SK-N-SH (cell line): ENCODE data around the gene IL4.

Source experiments
- EP300 ChIP-seq, 2 experiments: IDR thresholded peaks; 2 replicates each; pipeline versions ENCODE4 v1.4.0 to v1.6.1; 2012; ENCODE audit warnings: borderline replicate concordance in 1 of 2, low read depth in 1 of 2, low read length in 1 of 2
- FOXJ3 ChIP-seq: sonication (generic); formaldehyde crosslinking; IDR thresholded peaks from 2 replicates; pipeline ENCODE4 v1.5.1; 2020; ENCODE audit warnings: mild to moderate bottlenecking, missing genetic modification reagents
- RAD21 ChIP-seq: IDR thresholded peaks from 2 replicates; pipeline ENCODE4 v1.6.1; 2012; ENCODE audit warnings: mild to moderate bottlenecking, low read length
- SMC3 ChIP-seq: IDR thresholded peaks from 2 replicates; pipeline ENCODE4 v1.6.1; 2012; ENCODE audit warnings: low read depth, low read length, improper control_type of control experiment
- TF ChIP-seq, protein P1 (sequence below): fragments of 200-600 bp; sonication (generic); IDR thresholded peaks from 2 replicates; pipeline ENCODE4 v1.6.1; 2017; ENCODE audit warnings: antibody characterized with exemption, mild to moderate bottlenecking, moderate library complexity

DNA sequence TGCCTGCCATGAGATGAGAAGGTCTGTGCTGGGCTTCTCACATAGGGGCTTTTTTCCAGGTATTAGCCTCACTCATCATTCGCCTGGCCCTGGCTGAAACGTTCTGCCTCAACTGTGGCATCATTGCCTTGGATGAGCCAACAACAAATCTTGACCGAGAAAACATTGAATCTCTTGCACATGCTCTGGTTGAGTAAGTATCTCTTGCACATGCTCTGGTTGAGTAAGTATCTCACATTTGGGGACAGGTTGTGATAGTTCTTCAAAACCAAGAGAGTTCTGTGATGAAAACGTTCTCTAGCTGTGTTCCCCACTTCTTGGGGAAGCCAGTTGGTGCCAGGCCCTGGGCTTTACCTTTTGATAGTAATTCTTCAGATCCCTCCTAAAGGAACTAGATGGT, 33.2 kb upstream of the IL4 start:
- TF ChIP-seq SMC3: no peak
- TF ChIP-seq, protein P1, sequence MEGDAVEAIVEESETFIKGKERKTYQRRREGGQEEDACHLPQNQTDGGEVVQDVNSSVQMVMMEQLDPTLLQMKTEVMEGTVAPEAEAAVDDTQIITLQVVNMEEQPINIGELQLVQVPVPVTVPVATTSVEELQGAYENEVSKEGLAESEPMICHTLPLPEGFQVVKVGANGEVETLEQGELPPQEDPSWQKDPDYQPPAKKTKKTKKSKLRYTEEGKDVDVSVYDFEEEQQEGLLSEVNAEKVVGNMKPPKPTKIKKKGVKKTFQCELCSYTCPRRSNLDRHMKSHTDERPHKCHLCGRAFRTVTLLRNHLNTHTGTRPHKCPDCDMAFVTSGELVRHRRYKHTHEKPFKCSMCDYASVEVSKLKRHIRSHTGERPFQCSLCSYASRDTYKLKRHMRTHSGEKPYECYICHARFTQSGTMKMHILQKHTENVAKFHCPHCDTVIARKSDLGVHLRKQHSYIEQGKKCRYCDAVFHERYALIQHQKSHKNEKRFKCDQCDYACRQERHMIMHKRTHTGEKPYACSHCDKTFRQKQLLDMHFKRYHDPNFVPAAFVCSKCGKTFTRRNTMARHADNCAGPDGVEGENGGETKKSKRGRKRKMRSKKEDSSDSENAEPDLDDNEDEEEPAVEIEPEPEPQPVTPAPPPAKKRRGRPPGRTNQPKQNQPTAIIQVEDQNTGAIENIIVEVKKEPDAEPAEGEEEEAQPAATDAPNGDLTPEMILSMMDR: no peak
- TF ChIP-seq RAD21: no peak
- TF ChIP-seq EP300 (IDR thresholded peaks at IDR 0.05; ENCODE audit: borderline replicate concordance in 1 of 2, low read depth in 1 of 2, low read length in 1 of 2): no peak
- TF ChIP-seq FOXJ3 (CRISPR knock-in tag): no peak
